ENCODE data around the gene DEF6. TPM values are rescaled to one million over a fixed set of nuclear protein-coding genes. Genes with fewer than 3 reads are reported as not detected.

Gene DEF6
- total and polyA plus RNA-seq, 2 of the 13 experiments (the other 11 are each of a cell fraction or from before 2014, with no cell fraction given): 5.2 to 10.0 TPM

DNA sequence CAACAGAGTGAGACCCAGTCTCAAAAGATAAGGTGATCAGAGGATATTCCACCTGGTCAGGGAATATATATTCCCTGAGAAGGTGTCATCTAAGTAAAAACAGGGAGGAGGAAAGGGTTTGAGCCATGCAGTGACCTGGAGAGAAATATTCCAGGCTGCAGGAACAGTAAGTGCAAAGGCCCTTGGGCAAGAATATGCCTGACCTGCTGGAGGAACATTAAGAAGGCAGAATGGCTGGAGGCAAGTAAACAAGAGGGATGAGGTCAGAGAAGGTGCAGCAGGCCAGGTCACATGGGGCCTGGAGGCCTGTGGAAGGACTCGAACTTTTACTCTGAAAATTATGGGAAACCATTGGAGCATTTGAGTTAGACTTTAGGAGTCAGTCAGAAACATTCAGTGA lies 6.7 kb downstream of the DEF6 start:
- no peak overlapping the region for H3K27ac ChIP-seq (ENCODE audit: extremely low read length, insufficient read depth, low read length)
- ChIA-PET CTCF (ENCODE audit: low intra/inter-chr PET ratio, low total read pairs) (no interaction called here), POLR2A (no interaction called here)
- WGBS (ENCODE audit: low lambda C conversion rate): 50% methylated on average over 1 of the region's 1 CpG
- TF ChIP-seq, protein P1, sequence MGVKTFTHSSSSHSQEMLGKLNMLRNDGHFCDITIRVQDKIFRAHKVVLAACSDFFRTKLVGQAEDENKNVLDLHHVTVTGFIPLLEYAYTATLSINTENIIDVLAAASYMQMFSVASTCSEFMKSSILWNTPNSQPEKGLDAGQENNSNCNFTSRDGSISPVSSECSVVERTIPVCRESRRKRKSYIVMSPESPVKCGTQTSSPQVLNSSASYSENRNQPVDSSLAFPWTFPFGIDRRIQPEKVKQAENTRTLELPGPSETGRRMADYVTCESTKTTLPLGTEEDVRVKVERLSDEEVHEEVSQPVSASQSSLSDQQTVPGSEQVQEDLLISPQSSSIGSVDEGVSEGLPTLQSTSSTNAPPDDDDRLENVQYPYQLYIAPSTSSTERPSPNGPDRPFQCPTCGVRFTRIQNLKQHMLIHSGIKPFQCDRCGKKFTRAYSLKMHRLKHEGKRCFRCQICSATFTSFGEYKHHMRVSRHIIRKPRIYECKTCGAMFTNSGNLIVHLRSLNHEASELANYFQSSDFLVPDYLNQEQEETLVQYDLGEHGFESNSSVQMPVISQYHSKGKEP (CRISPR knock-in tag; IDR thresholded peaks at IDR 0.05): no peak
- TF ChIP-seq THYN1 (CRISPR knock-in tag; IDR thresholded peaks at IDR 0.05; ENCODE audit: borderline replicate concordance, low read depth): no peak
- TF ChIP-seq, protein P2, sequence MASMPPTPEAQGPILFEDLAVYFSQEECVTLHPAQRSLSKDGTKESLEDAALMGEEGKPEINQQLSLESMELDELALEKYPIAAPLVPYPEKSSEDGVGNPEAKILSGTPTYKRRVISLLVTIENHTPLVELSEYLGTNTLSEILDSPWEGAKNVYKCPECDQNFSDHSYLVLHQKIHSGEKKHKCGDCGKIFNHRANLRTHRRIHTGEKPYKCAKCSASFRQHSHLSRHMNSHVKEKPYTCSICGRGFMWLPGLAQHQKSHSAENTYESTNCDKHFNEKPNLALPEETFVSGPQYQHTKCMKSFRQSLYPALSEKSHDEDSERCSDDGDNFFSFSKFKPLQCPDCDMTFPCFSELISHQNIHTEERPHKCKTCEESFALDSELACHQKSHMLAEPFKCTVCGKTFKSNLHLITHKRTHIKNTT (CRISPR knock-in tag; IDR thresholded peaks at IDR 0.05): no peak
- TF ChIP-seq, protein P3, sequence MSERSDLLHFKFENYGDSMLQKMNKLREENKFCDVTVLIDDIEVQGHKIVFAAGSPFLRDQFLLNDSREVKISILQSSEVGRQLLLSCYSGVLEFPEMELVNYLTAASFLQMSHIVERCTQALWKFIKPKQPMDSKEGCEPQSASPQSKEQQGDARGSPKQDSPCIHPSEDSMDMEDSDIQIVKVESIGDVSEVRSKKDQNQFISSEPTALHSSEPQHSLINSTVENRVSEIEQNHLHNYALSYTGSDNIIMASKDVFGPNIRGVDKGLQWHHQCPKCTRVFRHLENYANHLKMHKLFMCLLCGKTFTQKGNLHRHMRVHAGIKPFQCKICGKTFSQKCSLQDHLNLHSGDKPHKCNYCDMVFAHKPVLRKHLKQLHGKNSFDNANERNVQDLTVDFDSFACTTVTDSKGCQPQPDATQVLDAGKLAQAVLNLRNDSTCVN (CRISPR knock-in tag; IDR thresholded peaks at IDR 0.05; ENCODE audit: borderline replicate concordance): no peak
- no peak for TF ChIP-seq CBFB (CRISPR knock-in tag; IDR thresholded peaks at IDR 0.05)
- TF ChIP-seq ZNF350 (CRISPR knock-in tag; IDR thresholded peaks at IDR 0.05; ENCODE audit: borderline replicate concordance, low read depth): no peak
- no peak for TF ChIP-seq SRSF9 (IDR thresholded peaks at IDR 0.05; ENCODE audit: borderline replicate concordance, insufficient read depth, low read depth, low read length, poor library complexity, severe bottlenecking)
- TF ChIP-seq, protein P4, sequence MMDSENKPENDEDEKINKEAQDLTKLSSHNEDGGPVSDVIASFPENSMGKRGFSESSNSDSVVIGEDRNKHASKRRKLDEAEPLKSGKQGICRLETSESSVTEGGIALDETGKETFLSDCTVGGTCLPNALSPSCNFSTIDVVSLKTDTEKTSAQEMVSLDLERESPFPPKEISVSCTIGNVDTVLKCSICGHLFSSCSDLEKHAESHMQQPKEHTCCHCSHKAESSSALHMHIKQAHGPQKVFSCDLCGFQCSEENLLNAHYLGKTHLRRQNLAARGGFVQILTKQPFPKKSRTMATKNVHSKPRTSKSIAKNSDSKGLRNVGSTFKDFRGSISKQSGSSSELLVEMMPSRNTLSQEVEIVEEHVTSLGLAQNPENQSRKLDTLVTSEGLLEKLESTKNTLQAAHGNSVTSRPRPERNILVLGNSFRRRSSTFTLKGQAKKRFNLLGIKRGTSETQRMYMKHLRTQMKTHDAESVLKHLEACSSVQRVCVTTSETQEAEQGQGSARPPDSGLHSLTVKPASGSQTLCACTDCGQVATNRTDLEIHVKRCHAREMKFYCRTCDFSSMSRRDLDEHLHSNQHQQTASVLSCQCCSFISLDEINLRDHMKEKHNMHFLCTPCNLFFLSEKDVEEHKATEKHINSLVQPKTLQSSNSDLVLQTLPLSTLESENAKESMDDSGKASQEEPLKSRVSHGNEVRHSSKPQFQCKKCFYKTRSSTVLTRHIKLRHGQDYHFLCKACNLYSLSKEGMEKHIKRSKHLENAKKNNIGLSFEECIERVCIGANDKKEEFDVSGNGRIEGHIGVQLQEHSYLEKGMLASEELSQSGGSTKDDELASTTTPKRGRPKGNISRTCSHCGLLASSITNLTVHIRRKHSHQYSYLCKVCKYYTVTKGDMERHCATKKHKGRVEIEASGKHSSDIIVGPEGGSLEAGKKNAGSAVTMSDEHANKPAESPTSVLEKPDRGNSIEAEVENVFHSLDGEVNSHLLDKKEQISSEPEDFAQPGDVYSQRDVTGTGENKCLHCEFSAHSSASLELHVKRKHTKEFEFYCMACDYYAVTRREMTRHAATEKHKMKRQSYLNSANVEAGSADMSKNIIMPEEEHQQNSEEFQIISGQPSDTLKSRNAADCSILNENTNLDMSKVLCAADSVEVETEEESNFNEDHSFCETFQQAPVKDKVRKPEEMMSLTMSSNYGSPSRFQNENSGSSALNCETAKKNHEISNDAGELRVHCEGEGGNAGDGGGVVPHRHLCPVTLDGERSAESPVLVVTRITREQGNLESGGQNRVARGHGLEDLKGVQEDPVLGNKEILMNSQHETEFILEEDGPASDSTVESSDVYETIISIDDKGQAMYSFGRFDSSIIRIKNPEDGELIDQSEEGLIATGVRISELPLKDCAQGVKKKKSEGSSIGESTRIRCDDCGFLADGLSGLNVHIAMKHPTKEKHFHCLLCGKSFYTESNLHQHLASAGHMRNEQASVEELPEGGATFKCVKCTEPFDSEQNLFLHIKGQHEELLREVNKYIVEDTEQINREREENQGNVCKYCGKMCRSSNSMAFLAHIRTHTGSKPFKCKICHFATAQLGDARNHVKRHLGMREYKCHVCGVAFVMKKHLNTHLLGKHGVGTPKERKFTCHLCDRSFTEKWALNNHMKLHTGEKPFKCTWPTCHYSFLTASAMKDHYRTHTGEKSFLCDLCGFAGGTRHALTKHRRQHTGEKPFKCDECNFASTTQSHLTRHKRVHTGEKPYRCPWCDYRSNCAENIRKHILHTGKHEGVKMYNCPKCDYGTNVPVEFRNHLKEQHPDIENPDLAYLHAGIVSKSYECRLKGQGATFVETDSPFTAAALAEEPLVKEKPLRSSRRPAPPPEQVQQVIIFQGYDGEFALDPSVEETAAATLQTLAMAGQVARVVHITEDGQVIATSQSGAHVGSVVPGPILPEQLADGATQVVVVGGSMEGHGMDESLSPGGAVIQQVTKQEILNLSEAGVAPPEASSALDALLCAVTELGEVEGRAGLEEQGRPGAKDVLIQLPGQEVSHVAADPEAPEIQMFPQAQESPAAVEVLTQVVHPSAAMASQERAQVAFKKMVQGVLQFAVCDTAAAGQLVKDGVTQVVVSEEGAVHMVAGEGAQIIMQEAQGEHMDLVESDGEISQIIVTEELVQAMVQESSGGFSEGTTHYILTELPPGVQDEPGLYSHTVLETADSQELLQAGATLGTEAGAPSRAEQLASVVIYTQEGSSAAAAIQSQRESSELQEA (CRISPR knock-in tag; IDR thresholded peaks at IDR 0.05; ENCODE audit: not compliant biosample characterization): no peak
- TF ChIP-seq FOXA1 (IDR thresholded peaks at IDR 0.05): no peak
- no peak for TF ChIP-seq FOXA1 (CRISPR knock-in tag; IDR thresholded peaks at IDR 0.05)
- ATAC-seq (no peak), FAIRE-seq (no peak), DNase-seq (ENCODE audit: low spot score) (no peak)
- intact Hi-C loops (cut with micrococcal nuclease; ENCODE audit: unreplicated experiment) (no loop called here), in situ Hi-C loops (cut with HindIII; ENCODE audit: extremely low pct_ligation_motif_present, low pct_unique_long_range_greater_than_20kb) (no loop called here)
- no peak overlapping the region for H3K4me3 ChIP-seq (replicated peaks in 1 of 3; ENCODE audit: insufficient read depth in 1 of 3, low read depth in 2 of 3, low read length in 3 of 3)
- no peaks in the 10 kb centered on the region for H3K79me2 ChIP-seq (ENCODE audit: insufficient read depth, low read length)
- H3K27me3 ChIP-seq (ENCODE audit: control insufficient read depth in 1 of 2, insufficient read depth in 2 of 2, low read length in 2 of 2): no peaks in the 10 kb centered on the region
- no peaks in the 10 kb centered on the region for H3K36me3 ChIP-seq (replicated peaks in 1 of 2; ENCODE audit: control insufficient read depth in 1 of 2, insufficient read depth in 2 of 2, low read length in 2 of 2)
- no peak overlapping the region for H2AFZ ChIP-seq (ENCODE audit: low read length)
- no TSS peak for BruUV-seq (replicated peaks)
- H4K20me1 ChIP-seq (ENCODE audit: insufficient read depth, low read length): no peaks in the 10 kb centered on the region
- H3K9ac ChIP-seq (ENCODE audit: insufficient read depth, low read depth, low read length): no peak overlapping the region
- peaks cover 13% of the 10 kb centered on the region for H3K4me1 ChIP-seq (ENCODE audit: insufficient read depth, low read length)
- H3K4me2 ChIP-seq (ENCODE audit: low read depth, low read length): no peak overlapping the region
- H3K9me3 ChIP-seq (ENCODE audit: low read length): no peaks in the 10 kb centered on the region

Data from HepG2 (cell line).